Prostate gland (tissue), 2 donors: ENCODE data around the gene ZNF581.

Experiments used
- CTCF ChIP-seq, 4 experiments: fragments of 200-600 bp in 2 of 4; fragments of 450-650 bp in 2 of 4; sonication (generic) in 2 of 4; IDR thresholded peaks; 1 replicate in 3 of 4; 2 replicates in 1 of 4; pipeline ENCODE4 v1.5.1; 2016 to 2019; ENCODE audit warnings: antibody characterized with exemption in 4 of 4, mild to moderate bottlenecking in 2 of 4, moderate library complexity in 2 of 4
- POLR2A ChIP-seq: fragments of 450-650 bp; IDR thresholded peaks from one replicate; pipeline ENCODE4 v1.6.1; 2016; ENCODE audit warnings: antibody characterized with exemption, mild to moderate bottlenecking
- POLR2AphosphoS5 ChIP-seq: sonication (generic); formaldehyde crosslinking; IDR thresholded peaks from one replicate; pipeline ENCODE4 v1.6.1; 2017; ENCODE audit warnings: antibody characterized with exemption

GRCh38 chr19:55671054-55671378 lies 27.6 kb downstream of the ZNF581 start:
- no peak for TF ChIP-seq POLR2A
- no peak for TF ChIP-seq CTCF (IDR thresholded peaks at IDR 0.05)
- no peak for TF ChIP-seq POLR2AphosphoS5
